Esophagus muscularis mucosa (tissue), 4 donors: ENCODE data around the gene PTN. TPM values are rescaled to one million over a fixed set of nuclear protein-coding genes. Genes with fewer than 3 reads are reported as not detected.

ENCODE experiments used
- DNase-seq: peaks from one replicate; pipeline ENCODE4 v3.0.0-alpha.2; 2017; ENCODE audit errors: extremely low spot score
- H3K27ac ChIP-seq, 4 donors: fragments of 200-600 bp; sonication (generic); replicated peaks in 1 of 4; 1 replicate in 3 of 4; 2 replicates in 1 of 4; pipeline ENCODE4 v1.5.1; 2016 to 2019; ENCODE audit warnings: mild to moderate bottlenecking in 1 of 4
- H3K27me3 ChIP-seq, 4 donors: fragments of 200-600 bp; sonication (generic); one replicate each; pipeline versions ENCODE4 v1.5.1 to v1.6.0; 2016 to 2019
- H3K36me3 ChIP-seq, 4 donors: fragments of 200-600 bp; sonication (generic); one replicate each; pipeline ENCODE4 v1.5.1; 2016 to 2019
- H3K4me1 ChIP-seq, 4 donors: fragments of 200-600 bp; sonication (generic); one replicate each; pipeline ENCODE4 v1.5.1; 2016 to 2019
- H3K4me3 ChIP-seq, 4 donors: fragments of 200-600 bp; sonication (generic); 1 replicate in 2 of 4; 2 replicates in 2 of 4; pipeline ENCODE4 v1.5.1; 2016 to 2019; ENCODE audit warnings: mild to moderate bottlenecking in 4 of 4, moderate library complexity in 1 of 4
- H3K9me3 ChIP-seq, 4 donors: fragments of 200-600 bp; sonication (generic); 1 replicate in 3 of 4; 2 replicates in 1 of 4; pipeline ENCODE4 v1.5.1; 2016 to 2019
- CTCF ChIP-seq, 3 experiments: fragments of 200-600 bp in 2 of 3; fragments of 450-650 bp in 1 of 3; sonication (generic) in 2 of 3; IDR thresholded peaks; one replicate each; pipeline ENCODE4 v1.5.1; 2017 to 2019; ENCODE audit warnings: antibody characterized with exemption in 3 of 3, mild to moderate bottlenecking in 2 of 3, moderate library complexity in 1 of 3
- EP300 ChIP-seq: sonication (generic); formaldehyde crosslinking; IDR thresholded peaks from one replicate; pipeline ENCODE4 v1.6.1; 2017; ENCODE audit warnings: antibody characterized with exemption
- POLR2A ChIP-seq: fragments of 450-650 bp; IDR thresholded peaks from one replicate; pipeline ENCODE4 v1.6.1; 2017; ENCODE audit warnings: antibody characterized with exemption, moderate library complexity, mild to moderate bottlenecking, low read depth
- POLR2AphosphoS5 ChIP-seq, 2 donors: sonication (generic); formaldehyde crosslinking; IDR thresholded peaks; one replicate each; pipeline ENCODE4 v1.6.1; 2017; ENCODE audit warnings: antibody characterized with exemption in 2 of 2
- WGBS: methylation state at CpG from one replicate; pipeline ENCODE4 v1.1.5; 2018; 5-methylcytosine and 5-hydroxymethylcytosine counted together
- intact Hi-C: fragments of 100-400 bp; cut with DNase I; formaldehyde crosslinking; loops from one replicate; pipeline ENCODE4 v1.15.1; 2023
- total RNA-seq, 4 donors: library from RNA; depleted of rRNA; stranded (reverse); fragments of >200 nt; gene quantifications; one replicate each; pipeline versions ENCODE4 v1.1.0 to v1.2.1, GENCODE V29; 2016

Gene PTN
- total RNA-seq, 4 donors from 2014 or later, result 5.4 to 9.2 (median 7.1) TPM

DNA sequence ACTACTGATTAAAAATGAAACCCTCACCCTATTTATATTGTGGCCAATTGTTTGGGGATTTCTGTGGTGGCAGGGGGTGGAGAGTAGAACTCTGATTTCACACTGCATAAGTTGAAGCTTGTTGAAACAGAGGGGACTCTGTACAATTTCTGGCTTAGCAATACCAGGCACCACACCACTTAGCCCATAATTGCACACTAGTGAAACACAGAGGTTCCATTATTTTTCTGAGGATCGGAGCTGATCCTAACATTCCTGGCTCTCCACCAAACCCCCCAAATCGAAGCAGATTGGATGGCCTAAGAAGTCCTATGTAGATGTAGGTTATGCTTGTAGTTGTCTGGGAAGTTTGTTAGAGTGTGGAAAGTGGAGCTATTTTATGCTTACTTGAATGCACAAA lies 47.0 kb downstream of the PTN start:
- Histone ChIP-seq H3K36me3 (no peaks in the 10 kb centered on the region), H3K4me3 (no peak overlapping the region), H3K4me1 (peaks cover 0 to 4% (median 0%) of the 10 kb centered on the region in 4 donors), H3K27me3 (no peaks in the 10 kb centered on the region), H3K9me3 (no peaks in the 10 kb centered on the region), H3K27ac (no peak overlapping the region)
- intact Hi-C loops, result no loop called here
- WGBS, result 83% methylated on average over 2 of the region's 2 CpGs
- TF ChIP-seq POLR2AphosphoS5 (IDR thresholded peaks at IDR 0.05), result no peak
- TF ChIP-seq CTCF (IDR thresholded peaks at IDR 0.05), result no peak
- TF ChIP-seq EP300, result no peak
- no peak for TF ChIP-seq POLR2A
- DNase-seq, result no peak

- no peaks in the 10 kb centered on the region for H3K27me3 ChIP-seq
- H3K9me3 ChIP-seq, result no peaks in the 10 kb centered on the region
- H3K36me3 ChIP-seq, result no peaks in the 10 kb centered on the region
- intact Hi-C loops, result no loop called here
- H3K4me1 ChIP-seq, result peaks cover 0 to 4% (median 0%) of the 10 kb centered on the region in 4 donors
- WGBS, result 56% methylated on average over 2 of the region's 2 CpGs
- H3K4me3 ChIP-seq, result no peak overlapping the region
- TF ChIP-seq POLR2A, result no peak
- TF ChIP-seq EP300, result no peak
- TF ChIP-seq POLR2AphosphoS5 (IDR thresholded peaks at IDR 0.05), result no peak
- TF ChIP-seq CTCF (IDR thresholded peaks at IDR 0.05), result no peak
- DNase-seq, result no peak
- H3K27ac ChIP-seq, result no peak overlapping the region
Observed at GRCh38 chr7:137295739-137296324, 47.7 kb downstream of the PTN start.

DNA sequence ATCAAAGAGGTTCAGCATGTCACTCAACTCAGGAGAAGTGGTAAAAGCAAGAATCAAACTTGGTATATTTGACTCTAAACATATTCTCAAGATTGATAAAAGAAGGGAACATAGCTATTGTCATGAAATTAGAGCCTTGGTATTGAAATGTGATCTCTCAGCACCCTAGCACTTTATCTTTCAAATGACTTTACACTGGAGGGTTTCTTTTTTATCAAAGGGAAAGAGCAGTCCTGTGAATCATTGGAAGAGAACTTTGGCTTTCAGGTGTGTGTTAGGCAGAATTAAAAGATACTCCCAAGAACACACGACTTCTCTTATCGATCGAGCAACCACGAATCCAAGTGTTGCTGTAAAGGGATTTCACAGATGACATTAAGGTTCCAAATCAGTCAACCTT lies 54.4 kb downstream of the PTN start:
- Histone ChIP-seq H3K4me1 (no peaks in the 10 kb centered on the region), H3K36me3 (no peaks in the 10 kb centered on the region), H3K27me3 (no peaks in the 10 kb centered on the region), H3K27ac (no peak overlapping the region), H3K9me3 (no peaks in the 10 kb centered on the region), H3K4me3 (no peak overlapping the region)
- intact Hi-C loops, result no loop called here
- 84% methylated on average over 4 of the region's 4 CpGs for WGBS
- no peak for DNase-seq
- no peak for TF ChIP-seq EP300
- TF ChIP-seq POLR2A, result no peak
- TF ChIP-seq CTCF (IDR thresholded peaks at IDR 0.05), result no peak
- no peak for TF ChIP-seq POLR2AphosphoS5 (IDR thresholded peaks at IDR 0.05)

DNA sequence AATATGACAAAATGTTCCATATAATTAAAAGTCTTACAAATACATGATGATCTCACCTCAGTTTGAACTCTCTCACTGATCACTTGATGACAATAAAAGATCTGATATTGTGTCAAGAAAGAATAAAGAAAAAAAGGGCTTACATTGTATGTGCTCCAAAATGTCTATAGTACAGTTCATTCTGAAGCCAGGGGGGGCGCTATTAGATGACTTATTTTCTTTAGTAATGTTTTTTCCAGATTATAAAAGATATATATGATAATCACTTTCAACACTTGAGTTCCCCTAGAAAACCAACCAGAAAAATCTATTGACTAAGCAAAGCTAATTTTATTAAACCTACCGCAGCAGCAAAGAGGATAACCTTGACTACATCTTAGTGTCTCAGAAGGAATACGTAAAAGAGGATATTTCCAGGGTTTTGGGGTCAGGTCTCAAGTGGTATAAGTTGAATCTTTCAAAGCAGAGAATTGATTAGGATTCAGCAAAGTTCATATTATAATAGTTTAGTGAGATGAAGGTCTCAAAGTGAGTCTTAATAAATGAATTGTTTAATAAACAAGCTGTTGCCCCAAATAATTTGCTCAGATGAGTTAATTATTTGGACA lies 55.8 kb downstream of the PTN start:
- Histone ChIP-seq H3K27me3 (no peaks in the 10 kb centered on the region), H3K9me3 (no peaks in the 10 kb centered on the region), H3K27ac (no peak overlapping the region), H3K4me3 (no peak overlapping the region), H3K4me1 (no peaks in the 10 kb centered on the region), H3K36me3 (no peaks in the 10 kb centered on the region)
- DNase-seq, result no peak
- 81% methylated on average over 3 of the region's 3 CpGs for WGBS
- no peak for TF ChIP-seq EP300
- TF ChIP-seq POLR2AphosphoS5 (IDR thresholded peaks at IDR 0.05), result no peak
- no peak for TF ChIP-seq CTCF (IDR thresholded peaks at IDR 0.05)
- no peak for TF ChIP-seq POLR2A
- intact Hi-C loops, result no loop called here

DNA sequence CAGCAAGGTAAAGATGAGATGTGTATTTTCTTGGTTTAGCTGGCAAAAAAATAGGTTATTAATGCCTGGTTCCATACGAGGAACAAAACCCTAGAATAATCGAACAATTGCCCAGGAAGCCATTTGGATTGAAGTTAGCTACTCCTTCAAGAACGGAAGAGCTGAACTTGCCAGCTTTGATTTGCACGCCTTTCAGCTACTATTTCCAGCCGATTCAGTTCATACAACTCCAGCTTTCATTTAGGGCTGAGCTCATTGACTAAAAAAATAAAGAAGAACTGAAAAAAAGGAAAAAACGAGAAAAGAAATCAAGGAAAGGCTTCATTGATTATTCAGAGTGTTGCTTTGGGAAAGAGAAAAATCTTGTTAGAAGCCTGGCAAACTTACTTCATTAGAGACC lies 60.4 kb downstream of the PTN start:
- intact Hi-C loops, result no loop called here
- Histone ChIP-seq H3K4me1 (no peaks in the 10 kb centered on the region), H3K27ac (no peak overlapping the region), H3K27me3 (no peaks in the 10 kb centered on the region), H3K9me3 (no peaks in the 10 kb centered on the region), H3K4me3 (no peak overlapping the region), H3K36me3 (no peaks in the 10 kb centered on the region)
- WGBS, result 86% methylated on average over 6 of the region's 6 CpGs
- TF ChIP-seq CTCF (IDR thresholded peaks at IDR 0.05) (no peak), POLR2A (no peak), POLR2AphosphoS5 (IDR thresholded peaks at IDR 0.05) (no peak), EP300 (no peak)
- no peak for DNase-seq
